ENCODE results near the gene ADIRF.
"Not testable (repeated sequence)": the region's sequence is repeated elsewhere in the genome, so short reads cannot be mapped to it uniquely, and the experiment has no call there.

The ADIRF gene

GRCh38 chr10:86960863-86961434, 7.3 kb upstream of the ADIRF start:
- no peak for DNase-seq (ENCODE audit: low spot score)

GRCh38 chr10:86961481-86962091, 6.7 kb upstream of the ADIRF start:
- DNase-seq (ENCODE audit: low spot score), result no peak

GRCh38 chr10:86962136-86962980, 5.9 kb upstream of the ADIRF start:
- no peak for DNase-seq (ENCODE audit: low spot score)

GRCh38 chr10:86962981-86963310, 5.3 kb upstream of the ADIRF start:
- no peak for DNase-seq (ENCODE audit: low spot score)

GRCh38 chr10:86963341-86963919, 4.9 kb upstream of the ADIRF start:
- no peak for DNase-seq (ENCODE audit: low spot score)

- no peak for DNase-seq (ENCODE audit: low spot score)
Measured at GRCh38 chr10:86964061-86964846, 4.0 kb upstream of the ADIRF start.

- no peak for DNase-seq (ENCODE audit: low spot score)
Measured at GRCh38 chr10:86964847-86965190, 3.5 kb upstream of the ADIRF start.

- no peak for DNase-seq (ENCODE audit: low spot score)
Measured at GRCh38 chr10:86965986-86966654, 2.2 kb upstream of the ADIRF start.

- no peak for DNase-seq (ENCODE audit: low spot score)
Measured at GRCh38 chr10:86967481-86967941, 771 bp upstream of the ADIRF start.

GRCh38 chr10:86968994-86969355, 693 bp downstream of the ADIRF start:
- no peak for DNase-seq (ENCODE audit: low spot score)

GRCh38 chr10:86969421-86970041, 1.2 kb downstream of the ADIRF start:
- peak; percentile 47 for DNase-seq (ENCODE audit: low spot score)

GRCh38 chr10:86970162-86970981, 2.1 kb downstream of the ADIRF start:
- peak; percentile 90 for DNase-seq (ENCODE audit: low spot score)

- DNase-seq (ENCODE audit: low spot score), result no peak
Measured at GRCh38 chr10:86970982-86971231, 2.6 kb downstream of the ADIRF start.

- DNase-seq (ENCODE audit: low spot score), result peak; percentile 96
Measured at GRCh38 chr10:86971232-86971991, 3.1 kb downstream of the ADIRF start.

- DNase-seq (ENCODE audit: low spot score), result no peak
Measured at GRCh38 chr10:86972613-86973380, 4.5 kb downstream of the ADIRF start.

GRCh38 chr10:86974484-86974883, 6.2 kb downstream of the ADIRF start:
- DNase-seq (ENCODE audit: low spot score), result no peak

GRCh38 chr10:86976362-86977056, 8.2 kb downstream of the ADIRF start:
- no peak for DNase-seq (ENCODE audit: low spot score)

GRCh38 chr10:86978457-86978856, 10.2 kb downstream of the ADIRF start:
- DNase-seq (ENCODE audit: low spot score), result not testable (repeated sequence)

All from AG20443 (cell line).